Large intestine (tissue), 12 donors: ENCODE data around the gene URM1. TPM values are rescaled to one million over a fixed set of nuclear protein-coding genes. Genes with fewer than 3 reads are reported as not detected.
A peak's percentile ranks its signal among the peaks of the same experiment; 100 is the strongest.

Source experiments
- DNase-seq, 2 donors: peaks; one replicate each; pipeline versions ENCODE4 v3.0.0 to v3.0.0-alpha.2; 2013
- H3K27ac ChIP-seq: one replicate; pipeline ENCODE4 v1.5.1; 2013; ENCODE audit warnings: low read length
- H3K27me3 ChIP-seq: 2 replicates; pipeline ENCODE4 v1.6.1; 2013; ENCODE audit warnings: low read length; ENCODE audit not compliant: control insufficient read depth, insufficient read depth
- H3K36me3 ChIP-seq: 2 replicates; pipeline ENCODE4 v1.6.1; 2013; ENCODE audit warnings: low read length; ENCODE audit not compliant: control insufficient read depth, insufficient read depth
- H3K4me1 ChIP-seq: one replicate; pipeline ENCODE4 v1.6.1; 2013; ENCODE audit warnings: low read length; ENCODE audit not compliant: control insufficient read depth, insufficient read depth
- H3K4me3 ChIP-seq: one replicate; pipeline ENCODE4 v1.5.1; 2013; ENCODE audit warnings: low read length
- H3K9me3 ChIP-seq: one replicate; pipeline ENCODE4 v1.6.1; 2013; ENCODE audit warnings: mild to moderate bottlenecking, low read depth, low read length, moderate library complexity; ENCODE audit not compliant: control insufficient read depth
- WGBS: methylation state at CpG from one replicate; pipeline ENCODE4 v1.1.5; 2013; ENCODE audit warnings: low lambda C conversion rate; ENCODE audit not compliant: insufficient coverage; 5-methylcytosine and 5-hydroxymethylcytosine counted together
- long read RNA-seq, 11 donors: transcript quantifications; one replicate each; lab custom pipeline, GENCODE V29; 2026
- polyA plus RNA-seq: library from polyadenylated mRNA; unstranded; fragments of 120-200 nt; gene quantifications from one replicate; pipeline ENCODE4 v1.2.1, GENCODE V29; 2013

The URM1 gene
- 62.7 TPM for polyA plus RNA-seq
- long read RNA-seq, donor 1, transcript URM1-203 (5 exons, 2,650 nt) = major isoform, 11 of 12 reads
- long read RNA-seq, donor 1, partial matches to known transcripts = 0 of 12 reads
- long read RNA-seq, donor 1, other reads (novel, unspliced or antisense) = 0 of 12 reads
- long read RNA-seq, donor 2, transcript URM1-203 (5 exons, 2,650 nt) = major isoform, 31 of 35 reads
- long read RNA-seq, donor 2, partial matches to known transcripts = 0 of 35 reads
- long read RNA-seq, donor 2, other reads (novel, unspliced or antisense) = 0 of 35 reads
- long read RNA-seq, donor 3 = 0 reads
- long read RNA-seq, donor 4, partial matches to known transcripts = 6 of 11 reads
- long read RNA-seq, donor 4, other reads (novel, unspliced or antisense) = 0 of 11 reads
- long read RNA-seq, donor 5, transcript URM1-203 (5 exons, 2,650 nt) = major isoform, 22 of 22 reads
- long read RNA-seq, donor 5, partial matches to known transcripts = 0 of 22 reads
- long read RNA-seq, donor 5, other reads (novel, unspliced or antisense) = 0 of 22 reads
- long read RNA-seq, donor 6, transcript URM1-203 (5 exons, 2,650 nt) = major isoform, 24 of 26 reads
- long read RNA-seq, donor 6, partial matches to known transcripts = 0 of 26 reads
- long read RNA-seq, donor 6, other reads (novel, unspliced or antisense) = 0 of 26 reads
- long read RNA-seq, donor 7, transcript URM1-203 (5 exons, 2,650 nt) = major isoform, 11 of 31 reads
- long read RNA-seq, donor 7, partial matches to known transcripts = 20 of 31 reads
- long read RNA-seq, donor 7, other reads (novel, unspliced or antisense) = 0 of 31 reads
- long read RNA-seq, donor 8, transcript URM1-203 (5 exons, 2,650 nt) = major isoform, 42 of 46 reads
- long read RNA-seq, donor 8, partial matches to known transcripts = 0 of 46 reads
- long read RNA-seq, donor 8, other reads (novel, unspliced or antisense) = 0 of 46 reads
- long read RNA-seq, donor 9, transcript URM1-203 (5 exons, 2,650 nt) = major isoform, 32 of 34 reads
- long read RNA-seq, donor 9, partial matches to known transcripts = 0 of 34 reads
- long read RNA-seq, donor 9, other reads (novel, unspliced or antisense) = 0 of 34 reads
- long read RNA-seq, donor 10, transcript URM1-203 (5 exons, 2,650 nt) = major isoform, 36 of 41 reads
- long read RNA-seq, donor 10, partial matches to known transcripts = 0 of 41 reads
- long read RNA-seq, donor 10, other reads (novel, unspliced or antisense) = 0 of 41 reads
- long read RNA-seq, donor 11, transcript URM1-203 (5 exons, 2,650 nt) = major isoform, 20 of 22 reads
- long read RNA-seq, donor 11, partial matches to known transcripts = 0 of 22 reads
- long read RNA-seq, donor 11, other reads (novel, unspliced or antisense) = 0 of 22 reads

DNA sequence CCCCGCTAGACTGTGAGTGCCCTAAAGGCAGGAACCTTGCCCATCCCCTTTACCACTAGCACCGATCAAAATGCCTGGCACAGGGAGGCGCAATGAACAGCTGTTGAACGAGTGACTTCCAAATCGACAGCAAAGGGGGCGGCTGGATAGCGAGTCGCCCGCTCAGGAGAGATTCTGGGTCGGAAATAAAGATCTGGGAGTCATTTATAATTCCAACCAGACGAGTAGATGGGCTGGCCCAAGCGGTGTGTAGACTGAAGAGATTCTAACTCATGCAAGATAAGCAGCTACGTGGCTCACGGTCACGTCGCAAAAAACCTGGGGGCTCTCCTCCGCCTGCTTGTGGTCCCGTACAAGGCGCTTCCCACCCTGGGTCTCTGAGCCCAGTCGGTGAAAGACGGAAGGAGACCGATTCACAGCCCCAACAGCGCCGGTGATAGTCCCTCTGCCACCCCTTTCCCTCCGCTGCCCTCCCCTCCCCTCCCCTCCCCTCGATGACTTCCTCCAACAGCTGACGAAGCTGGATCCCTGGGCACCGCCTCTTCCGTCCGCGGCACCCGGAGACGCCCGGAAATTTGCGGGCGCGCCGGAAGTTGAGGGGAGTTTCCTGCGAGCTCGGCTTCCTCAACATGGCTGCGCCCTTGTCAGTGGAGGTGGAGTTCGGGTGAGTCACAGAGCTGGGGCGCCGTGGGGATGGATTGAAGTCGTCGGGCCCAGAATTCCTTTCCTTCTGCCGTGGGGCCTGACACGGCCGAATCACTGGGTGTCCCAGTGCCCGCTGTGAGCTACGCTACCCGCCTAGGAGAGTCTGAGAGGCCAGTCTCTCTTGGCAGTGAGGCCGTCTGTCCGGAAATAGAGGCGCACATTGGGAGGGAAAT, at the start of gene URM1:
Gene URM1, plus strand, starts transcription at position 623 of the 878 bp plus-strand sequence. Its CDS starts 7 bp downstream, at position 630.
- peaks cover 5% of the 10 kb centered on the region for H3K4me1 ChIP-seq
- H3K36me3 ChIP-seq = peaks cover 12% of the 10 kb centered on the region
- peak; percentile 97 to 98 for DNase-seq
- H3K27ac ChIP-seq = peak within 1 kb of the TSS; percentile 95
- peak within 1 kb of the TSS; percentile 73 for H3K4me3 ChIP-seq
- no peaks in the 10 kb centered on the region for H3K9me3 ChIP-seq
- H3K27me3 ChIP-seq = no peaks in the 10 kb centered on the region
- WGBS = no CpG with 5 or more reads among the region's 55 CpGs

DNA sequence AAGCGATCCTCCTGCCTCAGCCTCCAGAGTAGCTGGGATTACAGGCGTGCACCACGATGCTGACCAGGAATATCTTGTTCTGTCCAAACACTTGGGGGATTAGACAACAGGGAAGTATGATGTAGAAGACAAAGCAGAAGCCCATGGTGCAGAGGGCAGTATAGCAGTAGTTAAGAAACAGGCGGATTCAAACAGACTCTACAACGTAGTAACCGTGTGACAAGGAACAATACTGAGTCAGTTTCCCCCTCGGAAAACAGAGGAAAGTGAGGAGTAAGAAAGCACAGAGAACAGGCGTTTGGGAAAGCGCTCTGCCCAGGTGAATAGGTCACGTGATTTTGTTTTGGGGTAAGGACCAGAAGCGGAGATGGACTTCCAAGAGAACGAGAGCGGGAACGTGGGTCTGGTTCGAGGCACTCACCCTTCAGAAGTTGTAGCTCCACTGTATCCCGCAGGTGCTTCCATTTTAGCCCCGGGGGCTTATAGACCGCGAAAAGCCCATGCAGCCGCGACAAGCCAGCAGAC, 49.2 kb upstream of the URM1 start:
- peak overlapping the region; percentile 98 for H3K27ac ChIP-seq
- H3K9me3 ChIP-seq = peaks cover 3% of the 10 kb centered on the region
- peak overlapping the region; percentile 93 for H3K4me3 ChIP-seq
- H3K36me3 ChIP-seq = peaks cover 42% of the 10 kb centered on the region
- no peaks in the 10 kb centered on the region for H3K27me3 ChIP-seq
- peaks cover 12% of the 10 kb centered on the region for H3K4me1 ChIP-seq
- 0% methylated on average over 3 of the region's 21 CpGs for WGBS
- no peak for DNase-seq

GRCh38 chr9:128322404-128323211, 48.6 kb upstream of the URM1 start, which contains the start of the genes COQ4 and TRUB2:
COQ4 (plus strand) TSS chr9:128322839; CDS start chr9:128322859, 20 bp downstream.
TRUB2 (minus strand) TSS chr9:128322447; CDS start chr9:128322408, 39 bp downstream.
- peak; percentile 91 to 99 for DNase-seq
- H3K9me3 ChIP-seq = peaks cover 3% of the 10 kb centered on the region
- peaks cover 41% of the 10 kb centered on the region for H3K36me3 ChIP-seq
- H3K4me1 ChIP-seq = peaks cover 12% of the 10 kb centered on the region
- no peaks in the 10 kb centered on the region for H3K27me3 ChIP-seq
- WGBS = no CpG with 5 or more reads among the region's 83 CpGs
- H3K4me3 ChIP-seq = peak within 1 kb of the TSS; percentile 93
- H3K27ac ChIP-seq = peak within 1 kb of the TSS; percentile 98

- DNase-seq = no peak
- Histone ChIP-seq H3K36me3 (peaks cover 42% of the 10 kb centered on the region), H3K9me3 (peaks cover 3% of the 10 kb centered on the region), H3K4me3 (peak overlapping the region; percentile 93), H3K27ac (peak overlapping the region; percentile 98), H3K4me1 (peaks cover 18% of the 10 kb centered on the region), H3K27me3 (no peaks in the 10 kb centered on the region)
- no CpG with 5 or more reads among the region's 16 CpGs for WGBS
These were observed 47.9 kb upstream of the URM1 start for GRCh38 chr9:128323212-128323730.

DNA sequence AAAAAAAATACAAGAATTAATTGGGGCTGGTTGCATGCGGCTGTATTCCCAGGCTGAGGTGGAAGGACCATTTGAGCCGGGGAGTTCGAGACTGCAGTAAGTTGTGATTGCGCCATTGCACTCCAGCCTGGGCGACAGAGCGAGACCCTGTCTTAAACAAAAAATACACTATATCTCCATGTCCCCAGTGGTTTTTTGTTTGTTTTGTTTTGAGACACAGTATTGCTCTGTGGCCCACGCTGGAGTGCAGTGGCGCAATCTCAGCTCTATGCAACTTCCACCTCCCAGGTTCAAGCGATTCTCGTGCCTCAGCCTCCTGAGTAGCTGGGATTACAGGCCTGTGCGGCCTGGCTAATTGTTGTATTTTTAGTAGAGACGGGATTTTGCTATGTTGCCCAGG, 47.4 kb upstream of the URM1 start:
- H3K4me3 ChIP-seq = peak overlapping the region; percentile 93
- H3K36me3 ChIP-seq = peaks cover 38% of the 10 kb centered on the region
- WGBS = no CpG with 5 or more reads among the region's 12 CpGs
- H3K4me1 ChIP-seq = peaks cover 21% of the 10 kb centered on the region
- peaks cover 3% of the 10 kb centered on the region for H3K9me3 ChIP-seq
- no peak for DNase-seq
- no peaks in the 10 kb centered on the region for H3K27me3 ChIP-seq
- H3K27ac ChIP-seq = no peak overlapping the region

- Histone ChIP-seq H3K4me3 (no peak overlapping the region), H3K36me3 (peaks cover 38% of the 10 kb centered on the region)
- WGBS = no CpG with 5 or more reads among the region's 1 CpG
These were observed 46.8 kb upstream of the URM1 start for GRCh38 chr9:128324401-128324800.

DNA sequence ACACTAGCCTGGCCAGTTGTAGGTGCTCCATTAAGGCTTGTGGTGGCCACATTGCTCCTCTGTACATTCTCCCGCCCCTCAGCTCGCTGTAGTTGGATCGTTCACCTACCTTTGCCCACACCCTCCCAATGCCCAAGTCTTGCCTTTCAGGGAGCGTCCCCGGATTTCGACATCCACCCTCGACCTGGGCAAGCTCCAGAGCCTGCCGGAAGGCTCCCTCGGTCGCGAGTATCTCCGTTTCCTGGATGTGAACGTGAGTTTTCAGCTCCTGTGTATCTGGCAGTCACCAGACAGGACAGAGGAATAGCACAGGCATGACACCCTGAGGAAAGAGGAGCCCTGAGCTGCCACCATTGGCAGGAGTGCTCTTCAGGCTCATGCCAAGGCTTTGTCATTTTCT, 45.5 kb upstream of the URM1 start:
- H3K9me3 ChIP-seq = peaks cover 3% of the 10 kb centered on the region
- H3K36me3 ChIP-seq = peaks cover 35% of the 10 kb centered on the region
- H3K27ac ChIP-seq = no peak overlapping the region
- no CpG with 5 or more reads among the region's 13 CpGs for WGBS
- no peak for DNase-seq
- H3K4me3 ChIP-seq = no peak overlapping the region
- peaks cover 28% of the 10 kb centered on the region for H3K4me1 ChIP-seq
- no peaks in the 10 kb centered on the region for H3K27me3 ChIP-seq

More at GRCh38 chr9:128324401-128324800, 46.8 kb upstream of the URM1 start:
- peaks cover 27% of the 10 kb centered on the region for H3K4me1 ChIP-seq
- peaks cover 3% of the 10 kb centered on the region for H3K9me3 ChIP-seq
- H3K27ac ChIP-seq = no peak overlapping the region
- no peak for DNase-seq
- no peaks in the 10 kb centered on the region for H3K27me3 ChIP-seq

- Histone ChIP-seq H3K4me3 (no peak overlapping the region), H3K27me3 (no peaks in the 10 kb centered on the region), H3K4me1 (peaks cover 31% of the 10 kb centered on the region), H3K36me3 (peaks cover 21% of the 10 kb centered on the region), H3K9me3 (no peaks in the 10 kb centered on the region), H3K27ac (peak overlapping the region; percentile 40)
- peak; percentile 63 to 81 for DNase-seq
- no CpG with 5 or more reads among the region's 11 CpGs for WGBS
These were observed 37.7 kb upstream of the URM1 start for GRCh38 chr9:128333451-128333869.
